RWPE1 (cell line): ENCODE data around the gene ADRB2.

Experiments
- CTCF ChIA-PET: fragments of 350-600 bp; sonication (Branson Sonifier 250); formaldehyde crosslinking; extraction: SDS; loops from one replicate; lab custom pipeline; 2021; lab: Yijun Ruan, JAX
- POLR2A ChIA-PET: fragments of 400-600 bp; formaldehyde crosslinking; extraction: SDS; loops from one replicate; lab custom pipeline; 2020; ENCODE audit warnings: antibody characterized with exemption; ENCODE audit not compliant: low non-redundant PET; lab: Yijun Ruan, JAX
- DNase-seq: peaks from one replicate; pipeline ENCODE4 v3.0.0; 2012; ENCODE audit warnings: low spot score
- H3K27ac ChIP-seq: fragments of 450-650 bp; 2 replicates; pipeline ENCODE4 v1.5.1; 2017
- TF ChIP-seq, protein P1 (sequence below): fragments of 450-650 bp; conservative IDR thresholded peaks from 2 replicates; pipeline ENCODE4 v1.5.1; 2017; ENCODE audit warnings: low read depth, mild to moderate bottlenecking

Gene ADRB2

DNA sequence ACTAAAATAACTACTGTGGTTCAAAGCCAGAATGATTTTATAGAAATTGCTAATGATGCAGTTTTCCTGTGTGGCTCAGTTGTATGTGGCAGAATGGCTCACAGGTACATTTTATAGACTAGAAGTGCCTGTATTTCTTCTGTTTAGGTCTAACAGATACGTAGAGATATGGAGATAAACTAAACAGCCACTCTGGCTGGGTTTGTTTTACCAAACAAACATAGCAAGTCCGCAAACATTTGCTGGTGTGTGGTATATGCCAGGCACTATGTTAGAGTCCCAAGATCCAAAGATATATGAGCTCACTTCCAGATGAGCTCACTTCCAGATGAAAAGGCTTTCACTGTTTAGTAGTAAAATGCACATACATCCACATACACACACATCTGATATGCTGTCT lies 24.4 kb downstream of the ADRB2 start:
- ChIA-PET CTCF (interaction anchor here (0.6 to 1.4 kb wide), 3 partner anchors 8 to 714 kb away, joined by 3 to 5 read pairs (median 4); no protein-coding TSS in a partner anchor), POLR2A (no interaction called here)
- no peak for DNase-seq
- no peak overlapping the region for H3K27ac ChIP-seq
- TF ChIP-seq, protein P1, sequence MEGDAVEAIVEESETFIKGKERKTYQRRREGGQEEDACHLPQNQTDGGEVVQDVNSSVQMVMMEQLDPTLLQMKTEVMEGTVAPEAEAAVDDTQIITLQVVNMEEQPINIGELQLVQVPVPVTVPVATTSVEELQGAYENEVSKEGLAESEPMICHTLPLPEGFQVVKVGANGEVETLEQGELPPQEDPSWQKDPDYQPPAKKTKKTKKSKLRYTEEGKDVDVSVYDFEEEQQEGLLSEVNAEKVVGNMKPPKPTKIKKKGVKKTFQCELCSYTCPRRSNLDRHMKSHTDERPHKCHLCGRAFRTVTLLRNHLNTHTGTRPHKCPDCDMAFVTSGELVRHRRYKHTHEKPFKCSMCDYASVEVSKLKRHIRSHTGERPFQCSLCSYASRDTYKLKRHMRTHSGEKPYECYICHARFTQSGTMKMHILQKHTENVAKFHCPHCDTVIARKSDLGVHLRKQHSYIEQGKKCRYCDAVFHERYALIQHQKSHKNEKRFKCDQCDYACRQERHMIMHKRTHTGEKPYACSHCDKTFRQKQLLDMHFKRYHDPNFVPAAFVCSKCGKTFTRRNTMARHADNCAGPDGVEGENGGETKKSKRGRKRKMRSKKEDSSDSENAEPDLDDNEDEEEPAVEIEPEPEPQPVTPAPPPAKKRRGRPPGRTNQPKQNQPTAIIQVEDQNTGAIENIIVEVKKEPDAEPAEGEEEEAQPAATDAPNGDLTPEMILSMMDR: no peak

DNA sequence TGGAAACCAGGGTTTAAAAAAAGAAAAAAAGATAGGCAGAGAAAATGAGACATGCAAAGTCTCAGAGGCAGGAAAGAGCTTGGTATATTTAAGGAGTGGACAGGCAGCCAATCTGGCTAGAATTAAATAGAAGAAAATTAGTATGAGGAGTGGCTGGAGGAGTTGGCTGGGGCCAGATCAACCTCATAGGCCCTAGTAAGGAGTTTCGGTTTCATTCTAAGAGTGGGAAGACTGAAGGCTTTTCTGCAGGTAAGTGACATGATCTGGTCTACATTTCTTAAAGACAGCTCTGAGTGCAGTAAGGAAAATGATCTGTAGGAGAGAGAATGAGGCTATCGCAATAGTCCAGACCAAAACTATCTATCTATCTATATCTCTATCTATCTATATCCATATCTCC lies 27.5 kb downstream of the ADRB2 start:
- ChIA-PET POLR2A (no interaction called here), CTCF (interaction anchor here (1.1 kb wide), 1 partner anchor 104 kb away, joined by 3 read pairs; no protein-coding TSS in a partner anchor)
- TF ChIP-seq, protein P1: no peak
- no peak for DNase-seq
- no peak overlapping the region for H3K27ac ChIP-seq

DNA sequence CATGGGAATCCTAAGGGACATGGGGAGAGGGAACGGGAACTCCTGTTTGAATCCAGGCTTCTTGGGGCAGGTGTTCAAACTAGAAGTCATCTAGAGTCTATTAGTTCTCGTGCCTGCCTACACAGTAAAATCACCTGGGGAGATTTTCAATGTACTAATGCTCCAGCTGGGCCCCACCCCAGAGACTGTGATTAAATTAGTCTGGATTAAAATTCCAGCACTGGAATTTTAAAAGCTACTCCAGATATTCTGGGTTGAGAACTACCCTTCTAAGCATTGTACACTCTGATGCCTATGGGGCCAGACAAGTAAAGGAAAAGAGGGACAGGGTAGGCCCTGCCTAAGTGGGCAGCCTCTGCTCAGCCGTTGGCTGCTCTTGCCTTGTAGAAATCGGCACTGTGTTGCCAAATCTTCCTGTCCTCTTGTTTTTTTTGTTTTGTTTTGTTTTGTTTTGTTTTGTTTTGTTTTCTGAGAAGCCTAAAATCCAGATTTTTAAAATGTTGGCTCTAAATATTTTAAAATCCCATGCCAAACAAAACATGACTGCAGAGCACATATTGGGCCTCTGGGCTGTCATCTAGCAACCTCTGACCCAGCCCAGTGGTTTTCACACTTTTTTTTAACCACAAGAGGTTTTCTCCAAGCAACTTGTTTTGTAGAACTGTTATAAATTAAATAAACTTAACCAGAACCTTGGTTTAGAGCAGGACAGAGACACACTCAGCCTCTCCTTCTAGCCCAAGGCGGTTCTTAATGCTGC lies 29.0 kb downstream of the ADRB2 start:
- CTCF ChIA-PET: no interaction called here
- POLR2A ChIA-PET: no interaction called here
- H3K27ac ChIP-seq: no peak overlapping the region

DNA sequence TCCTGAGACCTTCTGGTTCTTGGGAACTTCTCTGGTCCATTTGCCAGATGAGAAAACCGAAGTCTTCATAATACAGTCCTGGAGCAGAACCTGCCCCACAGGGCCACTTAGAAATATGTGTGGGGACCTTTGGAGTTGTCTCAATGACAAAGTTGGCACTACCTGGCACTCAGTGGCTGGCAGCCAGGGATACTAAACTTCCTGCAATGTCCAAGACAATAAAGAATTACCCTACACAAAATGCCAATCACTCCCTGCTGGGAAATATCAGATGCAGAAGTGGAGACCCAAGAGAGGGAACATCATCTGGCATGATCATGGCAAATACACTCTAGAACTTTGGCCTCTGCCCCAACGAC lies 29.6 kb downstream of the ADRB2 start:
- ChIA-PET POLR2A (no interaction called here), CTCF (no interaction called here)
- TF ChIP-seq, protein P1: no peak
- no peak overlapping the region for H3K27ac ChIP-seq
- DNase-seq: no peak

More for the DNA sequence above, 29.0 kb downstream of the ADRB2 start:
- TF ChIP-seq, protein P1: no peak
- DNase-seq: no peak

DNA sequence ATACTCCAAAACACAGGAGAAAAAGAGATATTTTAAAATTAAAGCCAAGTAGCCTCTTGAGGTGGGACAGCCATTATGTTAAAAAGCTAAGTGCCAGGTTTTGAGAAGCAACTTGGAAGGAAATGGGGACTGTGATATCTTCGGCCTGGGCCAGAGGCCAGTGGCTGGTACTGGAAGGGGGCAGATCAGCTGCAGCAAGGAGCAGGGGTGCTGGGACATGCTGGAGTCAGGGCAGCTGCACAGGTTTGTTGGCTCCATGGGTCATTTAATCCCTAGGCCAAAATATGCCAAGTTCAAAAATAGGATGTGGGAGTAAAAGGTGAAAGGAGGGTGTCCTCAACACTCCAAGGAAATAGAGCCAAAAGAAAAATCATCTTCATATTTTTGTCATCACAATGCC lies 30.0 kb downstream of the ADRB2 start:
- ChIA-PET POLR2A (no interaction called here), CTCF (no interaction called here)
- TF ChIP-seq, protein P1: no peak
- DNase-seq: no peak
- no peak overlapping the region for H3K27ac ChIP-seq

DNA sequence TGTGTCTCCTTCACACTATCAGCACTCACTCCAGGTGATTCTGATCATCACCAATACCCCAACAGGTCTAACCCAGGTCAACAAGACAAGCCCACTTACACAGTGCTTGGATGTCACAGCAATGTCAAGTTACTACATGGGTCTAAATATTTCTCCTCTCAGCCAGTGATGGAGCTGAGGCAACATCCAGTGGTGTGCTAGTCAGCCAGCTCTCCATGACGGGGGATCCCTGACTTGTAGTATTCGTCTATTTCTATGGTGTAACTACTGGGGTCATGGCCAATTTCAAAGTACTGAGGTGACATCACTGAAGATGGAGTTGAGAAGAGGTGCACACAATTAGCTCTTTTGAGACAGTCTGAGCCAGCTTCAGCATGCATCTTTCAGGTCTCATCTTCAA lies 31.1 kb downstream of the ADRB2 start:
- no peak overlapping the region for H3K27ac ChIP-seq
- TF ChIP-seq, protein P1: no peak
- no peak for DNase-seq
- ChIA-PET POLR2A (no interaction called here), CTCF (interaction anchor here (1.2 kb wide), 1 partner anchor 55 kb away, joined by 4 read pairs; no protein-coding TSS in a partner anchor)
